Activated CD8-positive, alpha-beta T cell treated with anti-CD3 and anti-CD28 coated beads for 36 hours (primary cell): ENCODE data around the gene LIPC. TPM values are rescaled to one million over a fixed set of nuclear protein-coding genes. Genes with fewer than 3 reads are reported as not detected.

Experiments
- ATAC-seq: fragments of 200-7000 bp; cut with Tn5 transposase; one replicate; pipeline ENCODE4 v1.10.0; 2021; ENCODE audit warnings: mild to moderate bottlenecking, moderate library complexity
- CTCF ChIA-PET: fragments of 350-600 bp; sonication (Branson Sonifier 250); formaldehyde crosslinking; loops from one replicate; lab custom pipeline; 2021; ENCODE audit warnings: antibody characterized with exemption; lab: Charles Lee
- POLR2A ChIA-PET: fragments of 350-600 bp; sonication (Branson Sonifier 250); formaldehyde crosslinking; loops from one replicate; lab custom pipeline; 2021; ENCODE audit warnings: antibody characterized with exemption; lab: Charles Lee
- DNase-seq: peaks from one replicate; pipeline ENCODE4 v3.0.0-alpha.2; 2020
- H3K27ac Mint-ChIP-seq: one replicate; pipeline ENCODE4 v1.8.0; 2021; ENCODE audit warnings: mild to moderate bottlenecking, mixed read lengths
- H3K27me3 Mint-ChIP-seq: one replicate; pipeline ENCODE4 v1.8.0; 2021; ENCODE audit warnings: mixed read lengths
- H3K36me3 Mint-ChIP-seq: one replicate; pipeline ENCODE4 v1.8.0; 2021; ENCODE audit warnings: low read depth, mixed read lengths
- H3K4me1 Mint-ChIP-seq: one replicate; pipeline ENCODE4 v1.8.0; 2021; ENCODE audit warnings: low read depth, mixed read lengths
- H3K4me3 Mint-ChIP-seq: one replicate; pipeline ENCODE4 v1.8.0; 2021; ENCODE audit warnings: mild to moderate bottlenecking, moderate library complexity, mixed read lengths
- H3K9me3 Mint-ChIP-seq: one replicate; pipeline ENCODE4 v1.8.0; 2021; ENCODE audit warnings: mixed read lengths
- CTCF ChIP-seq: fragments of 200-600 bp; IDR thresholded peaks from one replicate; pipeline ENCODE4 v1.8.0; 2022; ENCODE audit warnings: antibody characterized with exemption, mild to moderate bottlenecking
- intact Hi-C: fragments of 100-400 bp; cut with micrococcal nuclease; formaldehyde crosslinking; loops from one replicate; pipeline ENCODE4 v1.10.0; 2022
- total RNA-seq, 2 experiments: library from RNA; stranded (reverse); gene quantifications; one replicate each; pipeline ENCODE4 v1.2.3, GENCODE V29; 2021

Gene LIPC
- total RNA-seq, 2 experiments from 2014 or later: 1.0 to 1.2 TPM

GRCh38 chr15:58423831-58424608, 7.8 kb upstream of the LIPC start:
- peaks cover 15% of the 10 kb centered on the region for H3K4me1 Mint-ChIP-seq
- POLR2A ChIA-PET: interaction anchor here (0.6 kb wide), 1 partner anchor 14 kb away, joined by 3 read pairs; no protein-coding TSS in a partner anchor
- peaks cover 2% of the 10 kb centered on the region for H3K36me3 Mint-ChIP-seq
- TF ChIP-seq CTCF: no peak
- no peak for ATAC-seq
- H3K9me3 Mint-ChIP-seq: no peaks in the 10 kb centered on the region
- intact Hi-C loops: no loop called here
- no peaks in the 10 kb centered on the region for H3K27me3 Mint-ChIP-seq
- peak; percentile 11 for DNase-seq
- H3K27ac Mint-ChIP-seq: no peak overlapping the region
- H3K4me3 Mint-ChIP-seq: no peak overlapping the region
- CTCF ChIA-PET: no interaction called here

GRCh38 chr15:58424722-58425121, 7.1 kb upstream of the LIPC start:
- Mint-ChIP-seq H3K36me3 (peaks cover 2% of the 10 kb centered on the region), H3K27me3 (no peaks in the 10 kb centered on the region), H3K4me1 (peaks cover 15% of the 10 kb centered on the region), H3K4me3 (no peak overlapping the region), H3K27ac (no peak overlapping the region), H3K9me3 (no peaks in the 10 kb centered on the region)
- intact Hi-C loops: no loop called here
- no peak for DNase-seq
- TF ChIP-seq CTCF: no peak
- ChIA-PET POLR2A (interaction anchor here (0.6 kb wide), 1 partner anchor 15 kb away, joined by 3 read pairs; no protein-coding TSS in a partner anchor), CTCF (no interaction called here)
- no peak for ATAC-seq

- H3K36me3 Mint-ChIP-seq: no peaks in the 10 kb centered on the region
- no peak overlapping the region for H3K27ac Mint-ChIP-seq
- intact Hi-C loops: no loop called here
- H3K4me1 Mint-ChIP-seq: peaks cover 12% of the 10 kb centered on the region
- no peak for TF ChIP-seq CTCF
- H3K4me3 Mint-ChIP-seq: no peak overlapping the region
- H3K9me3 Mint-ChIP-seq: no peaks in the 10 kb centered on the region
- POLR2A ChIA-PET: no interaction called here
- ATAC-seq (no peak), DNase-seq (no peak)
- CTCF ChIA-PET: no interaction called here
- no peaks in the 10 kb centered on the region for H3K27me3 Mint-ChIP-seq
These were observed 6.6 kb upstream of the LIPC start for GRCh38 chr15:58425185-58425584.

- ChIA-PET POLR2A (no interaction called here), CTCF (no interaction called here)
- H3K9me3 Mint-ChIP-seq: no peaks in the 10 kb centered on the region
- no peak for DNase-seq
- H3K36me3 Mint-ChIP-seq: no peaks in the 10 kb centered on the region
- no peak for ATAC-seq
- no peak overlapping the region for H3K27ac Mint-ChIP-seq
- TF ChIP-seq CTCF: no peak
- intact Hi-C loops: no loop called here
- H3K4me1 Mint-ChIP-seq: peaks cover 6% of the 10 kb centered on the region
- no peaks in the 10 kb centered on the region for H3K27me3 Mint-ChIP-seq
- H3K4me3 Mint-ChIP-seq: no peak overlapping the region
These were observed 6.0 kb upstream of the LIPC start for GRCh38 chr15:58425834-58426233.

- CTCF ChIA-PET: no interaction called here
These were observed 5.3 kb upstream of the LIPC start for GRCh38 chr15:58426501-58426900.

More at GRCh38 chr15:58426501-58426900, 5.3 kb upstream of the LIPC start:
- Mint-ChIP-seq H3K27me3 (no peaks in the 10 kb centered on the region), H3K27ac (no peak overlapping the region), H3K36me3 (no peaks in the 10 kb centered on the region), H3K4me1 (peaks cover 2% of the 10 kb centered on the region), H3K9me3 (no peaks in the 10 kb centered on the region), H3K4me3 (no peak overlapping the region)
- POLR2A ChIA-PET: interaction anchor here (0.6 kb wide), 1 partner anchor 24 kb away, joined by 3 read pairs; no protein-coding TSS in a partner anchor
- ATAC-seq (no peak), DNase-seq (no peak)
- intact Hi-C loops: no loop called here
- TF ChIP-seq CTCF: no peak
